Measurements from ENCODE around the gene PRG2. TPM values are rescaled to one million over a fixed set of nuclear protein-coding genes. Genes with fewer than 3 reads are reported as not detected.
A peak's percentile ranks its signal among the peaks of the same experiment; 100 is the strongest.

The PRG2 gene
- total RNA-seq, 6 donors from 2014 or later, result 0.30 to 2.6 (median 1.6) TPM; not detected in 2

DNA sequence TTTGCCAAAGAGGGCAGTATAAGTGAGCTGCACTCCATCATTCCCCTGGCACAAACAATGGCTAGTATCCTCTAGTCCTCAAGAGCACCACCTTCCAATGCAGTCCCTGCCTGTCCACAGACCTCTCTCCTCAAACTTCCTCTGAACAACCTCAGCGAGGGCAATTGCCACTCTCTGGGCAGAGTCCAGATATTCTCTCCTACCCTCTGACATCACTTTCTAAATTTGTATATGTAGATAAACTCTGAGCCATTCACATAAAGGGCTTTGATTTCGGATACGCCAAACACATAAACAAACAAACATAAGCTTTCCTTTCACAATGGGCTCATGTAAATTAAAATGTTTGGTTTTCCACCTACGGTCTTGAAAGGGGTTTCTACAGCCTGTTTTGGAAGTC lies 39.5 kb upstream of the PRG2 start:
- Histone ChIP-seq H3K4me3 (no peak overlapping the region), H3K36me3 (peaks cover 0 to 2% (median 0%) of the 10 kb centered on the region in 4 donors), H3K27me3 (no peaks in the 10 kb centered on the region), H3K9me3 (no peaks in the 10 kb centered on the region), H3K27ac (no peak overlapping the region), H3K4me1 (peaks cover 57 to 71% (median 65%) of the 10 kb centered on the region in 4 donors)
- WGBS, 2 donors, result 47 to 48% methylated on average over 4 of the region's 4 CpGs
- DNase-seq, result no peak
- TF ChIP-seq EP300 (IDR thresholded peaks at IDR 0.05) (no peak), POLR2A (IDR thresholded peaks at IDR 0.05) (no peak), POLR2AphosphoS5 (IDR thresholded peaks at IDR 0.05) (no peak), CTCF (IDR thresholded peaks at IDR 0.05) (no peak)
- ATAC-seq (ENCODE audit: low FRiP score in 2 of 2), result no peak

DNA sequence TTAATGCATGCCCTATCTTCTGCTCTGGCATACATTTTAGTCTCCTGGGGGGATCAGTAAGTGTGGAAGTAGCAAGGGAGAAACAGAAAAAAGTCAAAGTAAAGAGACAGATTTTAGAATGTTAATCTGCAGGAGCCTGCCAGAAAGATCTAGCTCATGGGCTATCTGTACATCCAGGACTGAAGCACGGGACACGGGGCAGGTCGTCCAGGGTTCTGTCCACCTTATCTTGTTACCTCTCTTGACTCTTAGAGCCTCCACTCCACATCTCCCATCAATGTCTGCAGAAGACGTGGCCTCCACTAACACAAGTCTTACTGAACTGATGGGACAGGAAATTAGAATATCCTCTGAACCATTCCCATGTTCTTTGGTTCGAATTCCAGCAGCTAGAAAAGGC lies 38.2 kb upstream of the PRG2 start:
- Histone ChIP-seq H3K36me3 (peaks cover 0 to 10% (median 3%) of the 10 kb centered on the region in 4 donors), H3K27me3 (no peaks in the 10 kb centered on the region), H3K9me3 (no peaks in the 10 kb centered on the region), H3K4me1 (peaks cover 60 to 73% (median 66%) of the 10 kb centered on the region in 4 donors), H3K27ac (peak overlapping the region in 3 of 4 donors; percentile 94 to 97 (median 95)), H3K4me3 (no peak overlapping the region)
- 84 to 87% methylated on average over 5 of the region's 5 CpGs for WGBS, 2 donors
- DNase-seq, result no peak
- ATAC-seq (ENCODE audit: low FRiP score in 2 of 2), result no peak
- TF ChIP-seq CTCF (IDR thresholded peaks at IDR 0.05), result no peak
- TF ChIP-seq POLR2AphosphoS5 (IDR thresholded peaks at IDR 0.05), result no peak
- TF ChIP-seq EP300 (IDR thresholded peaks at IDR 0.05), result no peak
- TF ChIP-seq POLR2A (IDR thresholded peaks at IDR 0.05), result no peak

- TF ChIP-seq POLR2AphosphoS5 (IDR thresholded peaks at IDR 0.05) (no peak), POLR2A (IDR thresholded peaks at IDR 0.05) (no peak), CTCF (IDR thresholded peaks at IDR 0.05) (no peak), EP300 (IDR thresholded peaks at IDR 0.05) (no peak)
- Histone ChIP-seq H3K27ac (peak overlapping the region; percentile 92 to 97 (median 94)), H3K4me3 (peak overlapping the region in 1 of 4 donors; percentile 54), H3K9me3 (no peaks in the 10 kb centered on the region), H3K27me3 (no peaks in the 10 kb centered on the region), H3K4me1 (peaks cover 50 to 64% (median 63%) of the 10 kb centered on the region in 4 donors), H3K36me3 (peaks cover 0 to 18% (median 3%) of the 10 kb centered on the region in 4 donors)
- ATAC-seq (ENCODE audit: low FRiP score in 2 of 2) (peak in 1 of 2 donors; percentile 56), DNase-seq (peak in 1 of 2 donors; percentile 27)
- WGBS, 2 donors, result 55 to 58% methylated on average over 8 of the region's 8 CpGs
These were observed 37.3 kb upstream of the PRG2 start for GRCh38 chr11:57427727-57428082.

GRCh38 chr11:57426929-57427726 lies 36.7 kb upstream of the PRG2 start, which contains the start of gene SLC43A3:
SLC43A3 (minus strand) TSS chr11:57427121; CDS start chr11:57426172, 949 bp downstream.
- no peaks in the 10 kb centered on the region for H3K9me3 ChIP-seq
- peaks cover 0 to 18% (median 3%) of the 10 kb centered on the region in 4 donors for H3K36me3 ChIP-seq
- DNase-seq (peak; percentile 77 to 93), ATAC-seq (ENCODE audit: low FRiP score in 2 of 2) (peak; percentile 78 to 85)
- peak within 1 kb of the TSS; percentile 42 to 58 (median 52) for H3K4me3 ChIP-seq
- no peak for TF ChIP-seq EP300 (IDR thresholded peaks at IDR 0.05)
- TF ChIP-seq CTCF (IDR thresholded peaks at IDR 0.05), result peak in 1 of 6 experiments; percentile 6
- peak in 2 of 4 donors; percentile 28 to 74 for TF ChIP-seq POLR2A (IDR thresholded peaks at IDR 0.05)
- TF ChIP-seq POLR2AphosphoS5 (IDR thresholded peaks at IDR 0.05), result peak; percentile 37 to 51
- no peaks in the 10 kb centered on the region for H3K27me3 ChIP-seq
- H3K4me1 ChIP-seq, result peaks cover 45 to 58% (median 57%) of the 10 kb centered on the region in 4 donors
- H3K27ac ChIP-seq, result peak within 1 kb of the TSS; percentile 92 to 97 (median 94)
- WGBS, 2 donors, result 3 to 8% methylated on average over 24 to 38 of the region's 39 CpGs

All from upper lobe of left lung (tissue), 6 donors.